Activated T-cell treated with anti-CD3 and anti-CD28 coated beads, Interleukin-2, amount 50 U/mL, for 72 hours (primary cell): ENCODE measurements around the gene ZFHX3. TPM values are rescaled to one million over a fixed set of nuclear protein-coding genes. Genes with fewer than 3 reads are reported as not detected.

ENCODE experiments used
- ATAC-seq, 2 donors: fragments of 150-1000 bp; cut with Tn5 transposase; replicated peaks in 1 of 2; 2 replicates each; pipeline ENCODE4 v1.10.0; 2021; ENCODE audit warnings: moderate library complexity in 2 of 2, mild to moderate bottlenecking in 1 of 2
- DNase-seq, 2 donors: peaks; one replicate each; pipeline ENCODE4 v3.0.0; 2021 to 2022; ENCODE audit warnings: mixed read lengths in 1 of 2
- H3K27ac Mint-ChIP-seq: one replicate; pipeline ENCODE4 v1.8.0; 2022; ENCODE audit warnings: mild to moderate bottlenecking, moderate library complexity, mixed read lengths
- H3K27me3 Mint-ChIP-seq: one replicate; pipeline ENCODE4 v1.8.0; 2022; ENCODE audit warnings: low read depth, mixed read lengths
- H3K36me3 Mint-ChIP-seq, 2 donors: one replicate each; pipeline ENCODE4 v1.8.0; 2022; ENCODE audit warnings: mixed read lengths in 2 of 2, mild to moderate bottlenecking in 1 of 2; ENCODE audit not compliant: insufficient read depth in 2 of 2
- H3K4me1 Mint-ChIP-seq: one replicate; pipeline ENCODE4 v1.8.0; 2022; ENCODE audit warnings: low read depth, mixed read lengths
- H3K4me3 Mint-ChIP-seq, 2 donors: one replicate each; pipeline ENCODE4 v1.8.0; 2022; ENCODE audit warnings: mild to moderate bottlenecking in 2 of 2, mixed read lengths in 2 of 2, moderate library complexity in 2 of 2
- H3K9me3 Mint-ChIP-seq, 2 donors: one replicate each; pipeline ENCODE4 v1.8.0; 2022; ENCODE audit warnings: mixed read lengths in 2 of 2
- total RNA-seq, 2 donors: library from RNA; stranded (reverse); gene quantifications; one replicate each; pipeline ENCODE4 v1.2.3, GENCODE V29; 2022

Gene ZFHX3
- total RNA-seq, 2 donors from 2014 or later, result 0.35 to 1.0 TPM

GRCh38 chr16:72787514-72788268, 260.2 kb downstream of the ZFHX3 start:
- H3K4me1 Mint-ChIP-seq, result peaks cover 17% of the 10 kb centered on the region
- DNase-seq, result peak; percentile 79 to 81
- peak; percentile 98 for ATAC-seq
- peak overlapping the region; percentile 48 for H3K27ac Mint-ChIP-seq
- H3K4me3 Mint-ChIP-seq, result peak overlapping the region; percentile 71 to 76
- H3K9me3 Mint-ChIP-seq, result no peaks in the 10 kb centered on the region
- H3K36me3 Mint-ChIP-seq, result no peaks in the 10 kb centered on the region
- H3K27me3 Mint-ChIP-seq, result peaks cover 24% of the 10 kb centered on the region

- Mint-ChIP-seq H3K36me3 (no peaks in the 10 kb centered on the region), H3K4me3 (peak overlapping the region; percentile 71 to 76), H3K9me3 (no peaks in the 10 kb centered on the region), H3K4me1 (peaks cover 17% of the 10 kb centered on the region), H3K27me3 (peaks cover 24% of the 10 kb centered on the region), H3K27ac (peak overlapping the region; percentile 48)
- DNase-seq (no peak), ATAC-seq (no peak)
Measured at GRCh38 chr16:72787130-72787513, 260.8 kb downstream of the ZFHX3 start.

GRCh38 chr16:72786606-72787005, 261.3 kb downstream of the ZFHX3 start:
- ATAC-seq, result no peak
- no peak for DNase-seq
- no peak overlapping the region for H3K27ac Mint-ChIP-seq
- H3K4me1 Mint-ChIP-seq, result peaks cover 17% of the 10 kb centered on the region
- peaks cover 24% of the 10 kb centered on the region for H3K27me3 Mint-ChIP-seq
- no peaks in the 10 kb centered on the region for H3K9me3 Mint-ChIP-seq
- no peaks in the 10 kb centered on the region for H3K36me3 Mint-ChIP-seq
- peak overlapping the region; percentile 66 to 76 for H3K4me3 Mint-ChIP-seq

GRCh38 chr16:72785886-72786285, 262.0 kb downstream of the ZFHX3 start:
- Mint-ChIP-seq H3K36me3 (no peaks in the 10 kb centered on the region), H3K4me1 (peaks cover 17% of the 10 kb centered on the region), H3K27ac (no peak overlapping the region), H3K9me3 (no peaks in the 10 kb centered on the region), H3K4me3 (no peak overlapping the region), H3K27me3 (peaks cover 24% of the 10 kb centered on the region)
- no peak for DNase-seq
- ATAC-seq, result no peak

DNA sequence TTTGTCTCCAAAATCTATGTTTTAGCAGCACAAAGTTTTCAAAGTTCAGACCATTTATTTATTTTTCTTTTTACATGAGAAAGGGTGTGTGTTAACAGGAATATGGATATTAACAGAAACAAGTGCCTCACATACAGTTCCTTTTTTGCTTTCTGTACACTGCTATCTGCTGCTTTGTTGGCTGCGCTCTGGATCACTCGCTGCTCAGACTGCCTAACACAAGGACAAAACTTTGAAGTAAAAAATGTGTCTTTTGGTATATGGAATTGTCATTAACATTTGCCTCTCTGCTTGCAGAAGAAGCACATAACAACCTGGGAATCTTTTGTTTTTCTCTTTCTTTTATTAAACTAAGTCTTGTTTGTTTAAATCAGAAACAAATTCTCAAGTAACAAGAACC, 262.8 kb downstream of the ZFHX3 start:
- DNase-seq, result no peak
- Mint-ChIP-seq H3K27ac (no peak overlapping the region), H3K36me3 (no peaks in the 10 kb centered on the region), H3K4me1 (peaks cover 17% of the 10 kb centered on the region), H3K4me3 (no peak overlapping the region), H3K27me3 (peaks cover 24% of the 10 kb centered on the region), H3K9me3 (no peaks in the 10 kb centered on the region)
- no peak for ATAC-seq

DNA sequence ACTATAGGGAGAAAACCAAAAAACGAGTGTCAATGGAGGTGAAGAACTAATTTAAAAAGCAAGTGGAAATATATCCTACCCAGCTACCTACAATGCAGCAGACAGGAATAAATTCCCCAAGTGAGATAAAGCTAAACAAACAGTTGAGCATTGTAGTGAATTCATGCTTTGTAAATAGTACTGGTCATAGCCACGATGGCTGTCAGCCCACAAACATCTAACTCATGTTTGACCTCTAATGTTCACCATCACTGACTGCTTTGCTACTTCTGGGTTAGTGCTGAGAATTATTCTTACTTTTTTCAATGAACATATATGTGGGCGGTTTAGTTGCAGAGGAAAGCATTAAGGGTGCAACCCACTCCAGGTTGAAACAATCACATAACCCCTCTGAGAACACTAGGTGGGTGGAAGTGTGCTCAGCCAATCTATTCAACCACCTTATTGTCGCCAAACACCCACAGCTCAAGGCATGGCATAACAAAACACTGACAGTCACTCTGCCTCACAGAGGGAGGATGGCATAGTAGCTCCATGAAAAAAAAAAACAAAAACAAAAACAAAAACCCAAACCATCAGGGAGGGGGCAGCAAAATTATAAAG, 264.1 kb downstream of the ZFHX3 start:
- H3K4me3 Mint-ChIP-seq, result peak overlapping the region in 1 of 2 donors; percentile 9

GRCh38 chr16:72769876-72770275, 278.1 kb downstream of the ZFHX3 start:
- no peak for DNase-seq

More for the DNA sequence above, 264.1 kb downstream of the ZFHX3 start:
- H3K27me3 Mint-ChIP-seq, result peaks cover 18% of the 10 kb centered on the region
- peak overlapping the region; percentile 8 for H3K27ac Mint-ChIP-seq
- H3K9me3 Mint-ChIP-seq, result no peaks in the 10 kb centered on the region
- no peak for ATAC-seq
- no peak for DNase-seq
- no peaks in the 10 kb centered on the region for H3K36me3 Mint-ChIP-seq
- H3K4me1 Mint-ChIP-seq, result peaks cover 17% of the 10 kb centered on the region

GRCh38 chr16:72768591-72768990, 279.3 kb downstream of the ZFHX3 start:
- no peaks in the 10 kb centered on the region for H3K27me3 Mint-ChIP-seq
- peaks cover 3 to 5% of the 10 kb centered on the region in 2 donors for H3K9me3 Mint-ChIP-seq
- peaks cover 0 to 1% of the 10 kb centered on the region in 2 donors for H3K36me3 Mint-ChIP-seq
- peaks cover 5% of the 10 kb centered on the region for H3K4me1 Mint-ChIP-seq
- ATAC-seq, result no peak
- no peak for DNase-seq
- H3K27ac Mint-ChIP-seq, result no peak overlapping the region
- no peak overlapping the region for H3K4me3 Mint-ChIP-seq

More at GRCh38 chr16:72769876-72770275, 278.1 kb downstream of the ZFHX3 start:
- peaks cover 5% of the 10 kb centered on the region for H3K4me1 Mint-ChIP-seq
- ATAC-seq, result no peak
- peaks cover 3 to 5% of the 10 kb centered on the region in 2 donors for H3K9me3 Mint-ChIP-seq
- no peak overlapping the region for H3K4me3 Mint-ChIP-seq
- H3K27me3 Mint-ChIP-seq, result no peaks in the 10 kb centered on the region
- H3K36me3 Mint-ChIP-seq, result peaks cover 0 to 1% of the 10 kb centered on the region in 2 donors
- no peak overlapping the region for H3K27ac Mint-ChIP-seq

GRCh38 chr16:72766506-72766905, 281.4 kb downstream of the ZFHX3 start:
- H3K27me3 Mint-ChIP-seq, result no peaks in the 10 kb centered on the region

GRCh38 chr16:72764015-72764654, 283.8 kb downstream of the ZFHX3 start:
- Mint-ChIP-seq H3K9me3 (peaks cover 0 to 2% of the 10 kb centered on the region in 2 donors), H3K27ac (no peak overlapping the region), H3K4me3 (no peak overlapping the region), H3K36me3 (no peaks in the 10 kb centered on the region), H3K4me1 (peaks cover 5% of the 10 kb centered on the region), H3K27me3 (no peaks in the 10 kb centered on the region)
- ATAC-seq (no peak), DNase-seq (no peak)

More at GRCh38 chr16:72766506-72766905, 281.4 kb downstream of the ZFHX3 start:
- Mint-ChIP-seq H3K36me3 (peaks cover 0 to 1% of the 10 kb centered on the region in 2 donors), H3K9me3 (peaks cover 2 to 3% of the 10 kb centered on the region in 2 donors), H3K4me3 (no peak overlapping the region), H3K4me1 (peaks cover 5% of the 10 kb centered on the region), H3K27ac (no peak overlapping the region)
- DNase-seq (no peak), ATAC-seq (no peak)

- no peak for DNase-seq
- H3K36me3 Mint-ChIP-seq, result peaks cover 1 to 2% of the 10 kb centered on the region in 2 donors
- peaks cover 4 to 8% of the 10 kb centered on the region in 2 donors for H3K9me3 Mint-ChIP-seq
- ATAC-seq, result no peak
- no peak overlapping the region for H3K4me3 Mint-ChIP-seq
- no peaks in the 10 kb centered on the region for H3K27me3 Mint-ChIP-seq
- no peaks in the 10 kb centered on the region for H3K4me1 Mint-ChIP-seq
- no peak overlapping the region for H3K27ac Mint-ChIP-seq
Measured at GRCh38 chr16:72760581-72760980, 287.3 kb downstream of the ZFHX3 start.

DNA sequence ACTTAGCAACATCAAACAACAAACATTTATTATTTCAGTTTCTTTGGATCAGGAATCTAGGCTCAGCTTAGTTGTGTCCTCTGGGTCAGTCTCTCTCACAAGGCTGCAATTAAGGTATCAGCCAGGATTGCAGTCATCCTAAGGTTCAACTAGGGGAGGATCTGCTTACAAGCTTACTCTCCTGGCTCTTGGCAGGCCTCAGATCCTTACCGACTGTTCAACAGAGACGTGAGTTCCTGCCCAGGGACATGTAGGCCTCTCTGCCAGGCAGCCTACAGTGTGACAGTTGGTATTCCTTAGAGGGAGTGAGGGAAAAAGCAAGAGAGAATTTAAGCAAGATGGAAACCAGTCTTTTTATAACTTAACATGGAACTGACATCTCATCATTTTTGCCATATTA, 294.0 kb downstream of the ZFHX3 start:
- DNase-seq (no peak), ATAC-seq (no peak)
- Mint-ChIP-seq H3K27ac (no peak overlapping the region), H3K4me3 (no peak overlapping the region), H3K4me1 (no peaks in the 10 kb centered on the region), H3K27me3 (no peaks in the 10 kb centered on the region), H3K9me3 (peaks cover 6% of the 10 kb centered on the region in 2 donors), H3K36me3 (peaks cover 1 to 2% of the 10 kb centered on the region in 2 donors)

DNA sequence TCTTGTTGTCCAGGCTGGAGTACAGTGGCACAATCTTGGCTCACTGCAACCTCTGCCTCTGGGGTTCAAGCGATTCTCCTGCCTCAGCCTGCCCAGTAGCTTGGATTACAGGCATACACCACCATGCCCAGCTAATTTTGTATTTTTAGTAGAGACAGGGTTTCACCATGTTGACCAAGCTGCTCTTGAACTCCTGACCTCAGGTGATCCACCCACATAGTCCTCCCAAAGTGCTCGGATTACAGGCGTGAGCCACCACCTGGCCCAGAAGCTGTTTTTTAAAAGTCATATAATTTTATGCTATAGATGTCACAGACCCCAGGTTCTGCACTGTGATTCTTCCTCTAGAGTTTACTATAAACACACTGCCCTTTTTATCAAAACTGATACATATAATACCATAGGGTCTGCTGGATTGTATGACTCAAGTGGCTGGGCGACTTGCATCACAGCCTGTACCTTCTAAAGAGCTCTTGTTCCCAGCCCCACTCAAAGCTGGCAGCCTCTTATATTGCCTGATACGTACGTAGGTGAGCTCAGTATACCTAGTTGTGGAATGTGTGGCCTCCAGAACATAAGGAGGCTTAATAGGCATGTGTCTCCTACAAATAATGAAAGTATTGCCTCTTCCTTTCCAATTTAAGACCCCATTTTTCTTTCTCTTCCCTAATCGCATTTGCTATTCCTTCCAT, 295.8 kb downstream of the ZFHX3 start:
- H3K9me3 Mint-ChIP-seq, result peaks cover 3 to 4% of the 10 kb centered on the region in 2 donors
- no peaks in the 10 kb centered on the region for H3K36me3 Mint-ChIP-seq
- no peaks in the 10 kb centered on the region for H3K4me1 Mint-ChIP-seq
- ATAC-seq (no peak), DNase-seq (no peak)
- no peaks in the 10 kb centered on the region for H3K27me3 Mint-ChIP-seq
- H3K4me3 Mint-ChIP-seq, result no peak overlapping the region
- H3K27ac Mint-ChIP-seq, result no peak overlapping the region
